Hepatocyte (in vitro differentiated cells): Measurements from ENCODE around the gene ABCC9. TPM values are rescaled to one million over a fixed set of nuclear protein-coding genes. Genes with fewer than 3 reads are reported as not detected.
A peak's percentile ranks its signal among the peaks of the same experiment; 100 is the strongest.

Experiments used
- DNase-seq: peaks from one replicate; pipeline ENCODE4 v3.0.0-alpha.2; 2016; ENCODE audit warnings: low spot score
- H2AFZ ChIP-seq: fragments of 200-600 bp; sonication (generic); 2 replicates; pipeline ENCODE4 v1.6.0; 2016; ENCODE audit warnings: antibody characterized with exemption, mild to moderate bottlenecking
- H3K27ac ChIP-seq: fragments of 200-600 bp; sonication (generic); 2 replicates; pipeline ENCODE4 v1.5.1; 2016; ENCODE audit warnings: mild to moderate bottlenecking
- H3K27me3 ChIP-seq: fragments of 200-600 bp; sonication (generic); 2 replicates; pipeline ENCODE4 v1.6.1; 2016
- H3K36me3 ChIP-seq: fragments of 200-600 bp; sonication (generic); replicated peaks from 2 replicates; pipeline ENCODE4 v1.5.1; 2016; ENCODE audit warnings: low read depth; ENCODE audit not compliant: insufficient read depth
- H3K4me1 ChIP-seq: fragments of 200-600 bp; sonication (generic); 2 replicates; pipeline ENCODE4 v1.5.1; 2016; ENCODE audit warnings: mild to moderate bottlenecking, moderate library complexity; ENCODE audit not compliant: insufficient read depth
- H3K4me2 ChIP-seq: fragments of 200-600 bp; sonication (generic); 2 replicates; pipeline ENCODE4 v1.6.0; 2016
- H3K4me3 ChIP-seq: fragments of 200-600 bp; sonication (generic); 2 replicates; pipeline ENCODE4 v1.5.1; 2016; ENCODE audit warnings: mild to moderate bottlenecking
- H3K79me2 ChIP-seq: fragments of 200-600 bp; sonication (generic); 2 replicates; pipeline ENCODE4 v1.6.0; 2017; ENCODE audit warnings: mild to moderate bottlenecking
- H3K9me2 ChIP-seq: fragments of 200-600 bp; sonication (generic); replicated peaks from 2 replicates; pipeline ENCODE4 v1.6.0; 2017; ENCODE audit warnings: mild to moderate bottlenecking; ENCODE audit not compliant: insufficient read depth
- H3K9me3 ChIP-seq: fragments of 200-600 bp; sonication (generic); 2 replicates; pipeline ENCODE4 v1.5.1; 2016; ENCODE audit warnings: low read depth, mild to moderate bottlenecking
- H4K20me1 ChIP-seq: fragments of 200-600 bp; sonication (generic); 2 replicates; pipeline ENCODE4 v1.6.0; 2016; ENCODE audit warnings: mild to moderate bottlenecking; ENCODE audit not compliant: insufficient read depth, poor library complexity, severe bottlenecking
- CTCF ChIP-seq: fragments of 200-600 bp; sonication (generic); IDR thresholded peaks from 2 replicates; pipeline ENCODE4 v1.5.1; 2016; ENCODE audit warnings: antibody characterized with exemption, mild to moderate bottlenecking; ENCODE audit not compliant: poor library complexity
- EZH2 ChIP-seq: fragments of 200-600 bp; sonication (generic); IDR thresholded peaks from 2 replicates; pipeline ENCODE4 v1.6.1; 2016; ENCODE audit warnings: antibody characterized with exemption, mild to moderate bottlenecking, borderline replicate concordance
- EZH2phosphoT487 ChIP-seq: fragments of 200-600 bp; sonication (generic); IDR thresholded peaks from one replicate; pipeline ENCODE4 v1.6.1; 2018; ENCODE audit warnings: antibody characterized with exemption, mild to moderate bottlenecking, low read depth, moderate library complexity; ENCODE audit not compliant: unreplicated experiment, severe bottlenecking
- WGBS: methylation state at CpG from one replicate; pipeline ENCODE4 v1.1.6; 2016; ENCODE audit warnings: low lambda C conversion rate; ENCODE audit errors: missing lambda C conversion rate; 5-methylcytosine and 5-hydroxymethylcytosine counted together
- polyA plus RNA-seq: library from polyadenylated mRNA; unstranded; fragments of >200 nt; fragmentation: Nextera tagmentation; extraction: Ambion mirVana; gene quantifications from 2 replicates; pipeline ENCODE4 v1.2.1, GENCODE V29; 2016
- total RNA-seq: library from RNA; depleted of rRNA; stranded (reverse); fragments of >200 nt; gene quantifications from 2 replicates; pipeline ENCODE4 v1.2.3, GENCODE V29; 2014

Gene ABCC9
- total and polyA plus RNA-seq, 2 experiments from 2014 or later: 0.68 to 10.0 TPM

DNA sequence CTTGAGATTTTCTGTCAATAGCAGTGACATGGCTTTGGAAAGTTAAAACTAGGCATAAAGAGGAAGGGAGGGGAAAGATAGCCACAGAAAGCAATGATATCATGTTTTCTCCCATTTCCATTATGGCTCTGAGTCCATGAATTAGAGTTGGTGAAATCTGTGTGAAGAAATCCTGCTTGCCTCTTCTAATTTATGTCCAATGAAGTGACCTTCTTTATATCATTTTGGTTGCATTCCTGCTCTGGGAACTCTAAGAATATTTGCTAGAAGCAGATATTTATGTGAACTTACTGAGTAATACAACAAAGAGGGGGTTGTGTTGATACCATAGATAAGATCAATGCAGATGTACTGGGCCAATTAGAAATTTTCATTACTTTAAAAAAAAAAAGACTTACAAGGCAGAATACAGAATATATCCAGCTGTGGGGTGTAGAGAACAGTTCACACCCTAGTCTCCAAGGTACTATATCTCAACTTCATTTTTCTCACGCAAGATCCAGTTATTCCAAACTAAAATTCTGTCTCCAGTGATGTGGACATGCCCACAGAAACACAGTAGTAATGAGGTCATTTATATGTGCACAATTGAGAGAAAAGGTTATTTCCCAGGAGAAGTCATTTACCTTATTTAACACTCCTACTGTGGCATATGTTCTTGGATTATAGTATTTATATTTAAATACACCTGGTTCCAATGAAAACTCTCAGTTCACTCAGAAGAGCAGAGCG, 115.2 kb downstream of the ABCC9 start:
- H3K79me2 ChIP-seq: no peaks in the 10 kb centered on the region
- H3K4me3 ChIP-seq: no peak overlapping the region
- no peaks in the 10 kb centered on the region for H3K9me3 ChIP-seq
- no peak overlapping the region for H3K4me2 ChIP-seq
- no peak overlapping the region for H2AFZ ChIP-seq
- no peak for DNase-seq
- H3K36me3 ChIP-seq: no peaks in the 10 kb centered on the region
- H3K27ac ChIP-seq: no peak overlapping the region
- H3K4me1 ChIP-seq: no peaks in the 10 kb centered on the region
- WGBS: 88% methylated on average over 2 of the region's 2 CpGs
- no peaks in the 10 kb centered on the region for H3K9me2 ChIP-seq
- H3K27me3 ChIP-seq: no peaks in the 10 kb centered on the region
- TF ChIP-seq EZH2phosphoT487: no peak
- no peak for TF ChIP-seq CTCF
- no peak for TF ChIP-seq EZH2
- H4K20me1 ChIP-seq: no peaks in the 10 kb centered on the region

GRCh38 chr12:21823581-21823980, 117.6 kb downstream of the ABCC9 start:
- Histone ChIP-seq H3K27ac (peak overlapping the region; percentile 50), H3K36me3 (no peaks in the 10 kb centered on the region), H3K79me2 (no peaks in the 10 kb centered on the region), H3K4me1 (peaks cover 18% of the 10 kb centered on the region), H3K4me2 (no peak overlapping the region), H3K4me3 (no peak overlapping the region), H3K27me3 (no peaks in the 10 kb centered on the region), H2AFZ (no peak overlapping the region), H3K9me2 (no peaks in the 10 kb centered on the region), H4K20me1 (no peaks in the 10 kb centered on the region), H3K9me3 (no peaks in the 10 kb centered on the region)
- TF ChIP-seq CTCF: no peak
- no peak for TF ChIP-seq EZH2
- no peak for TF ChIP-seq EZH2phosphoT487
- DNase-seq: no peak
- 91% methylated on average over 8 of the region's 8 CpGs for WGBS

GRCh38 chr12:21819678-21820077, 121.5 kb downstream of the ABCC9 start:
- peak; percentile 29 for DNase-seq
- Histone ChIP-seq H4K20me1 (no peaks in the 10 kb centered on the region), H3K4me1 (peaks cover 20% of the 10 kb centered on the region), H3K4me3 (no peak overlapping the region), H3K9me2 (no peaks in the 10 kb centered on the region), H3K27me3 (no peaks in the 10 kb centered on the region), H2AFZ (no peak overlapping the region), H3K79me2 (no peaks in the 10 kb centered on the region), H3K27ac (peak overlapping the region; percentile 58), H3K9me3 (no peaks in the 10 kb centered on the region), H3K36me3 (no peaks in the 10 kb centered on the region), H3K4me2 (peak overlapping the region; percentile 25)
- TF ChIP-seq EZH2phosphoT487 (no peak), EZH2 (no peak), CTCF (no peak)

GRCh38 chr12:21819236-21819635, 122.0 kb downstream of the ABCC9 start:
- peak; percentile 11 for DNase-seq
- H4K20me1 ChIP-seq: no peaks in the 10 kb centered on the region
- H3K4me3 ChIP-seq: no peak overlapping the region
- TF ChIP-seq CTCF: no peak
- no peak for TF ChIP-seq EZH2
- TF ChIP-seq EZH2phosphoT487: no peak
- no peaks in the 10 kb centered on the region for H3K27me3 ChIP-seq
- WGBS: 6% methylated on average over 2 of the region's 2 CpGs
- peak overlapping the region; percentile 25 for H3K4me2 ChIP-seq
- peak overlapping the region; percentile 58 for H3K27ac ChIP-seq
- H3K9me2 ChIP-seq: no peaks in the 10 kb centered on the region
- H3K9me3 ChIP-seq: no peaks in the 10 kb centered on the region
- no peaks in the 10 kb centered on the region for H3K79me2 ChIP-seq
- H3K4me1 ChIP-seq: peaks cover 20% of the 10 kb centered on the region
- no peak overlapping the region for H2AFZ ChIP-seq
- no peaks in the 10 kb centered on the region for H3K36me3 ChIP-seq
